GM12878 (cell line): ENCODE results near the gene FMN2. TPM values are rescaled to one million over a fixed set of nuclear protein-coding genes. Genes with fewer than 3 reads are reported as not detected.

Experiments
- ATAC-seq: fragments of 200-7000 bp; cut with Tn5 transposase; 3 replicates; pipeline ENCODE4 v1.9.1; 2020; ENCODE audit warnings: mild to moderate bottlenecking, moderate library complexity
- BruUV-seq: library from RNA; stranded (reverse); fragments of 400-500 nt; replicated peaks from 2 replicates; lab custom pipeline; 2021; lab: Mats Ljungman, UMichigan
- CTCF ChIA-PET: fragments of 300-600 bp; sonication (Branson Sonifier 250); formaldehyde crosslinking; extraction: SDS; loops from one replicate; lab custom pipeline; 2021; ENCODE audit warnings: inconsistent platforms; lab: Yijun Ruan, JAX
- POLR2A ChIA-PET: fragments of 350-600 bp; formaldehyde crosslinking; extraction: SDS; loops from one replicate; lab custom pipeline; 2021; ENCODE audit warnings: inconsistent platforms; lab: Charles Lee
- RAD21 ChIA-PET: fragments of 300-600 bp; sonication (Branson Sonifier 250); formaldehyde crosslinking; loops from one replicate; lab custom pipeline; 2023; ENCODE audit warnings: antibody characterized with exemption; ENCODE audit not compliant: unreplicated experiment; lab: Charles Lee
- SMC1A ChIA-PET: fragments of 300-600 bp; sonication (Branson Sonifier 250); formaldehyde crosslinking; loops from one replicate; lab custom pipeline; 2023; ENCODE audit not compliant: unreplicated experiment, uncharacterized antibody; lab: Charles Lee
- DNase-seq: peaks from one replicate; pipeline ENCODE4 v3.0.0-alpha.2; 2011; ENCODE audit warnings: low read depth, low spot score
- FAIRE-seq: peaks from 3 replicates; lab custom pipeline; 2011; peaks lifted over from hg19 to GRCh38; lab: Jason Lieb, UNC
- H2AFZ ChIP-seq: 2 replicates; pipeline ENCODE4 v1.6.0; 2011; ENCODE audit warnings: low read depth, low read length, control low read depth; ENCODE audit not compliant: control insufficient read depth
- H3K27ac ChIP-seq: 2 replicates; pipeline ENCODE4 v1.5.1; 2011; ENCODE audit warnings: control low read depth; ENCODE audit not compliant: control insufficient read depth, insufficient read depth
- H3K27me3 ChIP-seq, 2 experiments: replicated peaks in 1 of 2; 2 replicates each; pipeline versions ENCODE4 v1.6.0 to v1.6.1; 2011; ENCODE audit warnings: low read length in 1 of 2; ENCODE audit not compliant: control insufficient read depth in 2 of 2, insufficient read depth in 2 of 2
- H3K36me3 ChIP-seq, 2 experiments: 2 replicates each; pipeline ENCODE4 v1.5.1; 2011; ENCODE audit warnings: low read length in 1 of 2; ENCODE audit not compliant: control insufficient read depth in 2 of 2, insufficient read depth in 2 of 2
- H3K4me1 ChIP-seq: 2 replicates; pipeline ENCODE4 v1.6.1; 2011; ENCODE audit warnings: mild to moderate bottlenecking, low read length, moderate library complexity, mixed read lengths; ENCODE audit not compliant: control insufficient read depth, insufficient read depth
- H3K4me2 ChIP-seq: 2 replicates; pipeline ENCODE4 v1.6.0; 2011; ENCODE audit warnings: control low read depth; ENCODE audit not compliant: control insufficient read depth, insufficient read depth
- H3K4me3 ChIP-seq: fragments of 200-600 bp; sonication (generic); 2 replicates; pipeline ENCODE4 v1.5.1; 2016
- H3K79me2 ChIP-seq: 2 replicates; pipeline ENCODE4 v1.6.0; 2011; ENCODE audit warnings: low read length; ENCODE audit not compliant: control insufficient read depth, insufficient read depth
- H3K9ac ChIP-seq: 2 replicates; pipeline ENCODE4 v1.8.0; 2011; ENCODE audit warnings: low read length, control low read depth, mixed read lengths; ENCODE audit not compliant: control insufficient read depth, insufficient read depth
- H3K9me3 ChIP-seq: replicated peaks from 3 replicates; pipeline ENCODE4 v1.5.1; 2011; ENCODE audit warnings: mild to moderate bottlenecking, low read length; ENCODE audit not compliant: control insufficient read depth, insufficient read depth
- H4K20me1 ChIP-seq: 2 replicates; pipeline ENCODE4 v1.6.0; 2011; ENCODE audit not compliant: control insufficient read depth, insufficient read depth
- CBX5 ChIP-seq: sonication (generic); IDR thresholded peaks from 2 replicates; pipeline ENCODE4 v1.6.1; 2016; ENCODE audit warnings: low read depth, moderate library complexity, mild to moderate bottlenecking, inconsistent platforms
- CTCF ChIP-seq, 3 experiments: IDR thresholded peaks in 2 of 3; conservative IDR thresholded peaks in 1 of 3; 2 replicates each; pipeline ENCODE4 v1.5.1; 2011; ENCODE audit warnings: low read depth in 3 of 3, low read length in 3 of 3, mild to moderate bottlenecking in 3 of 3, control low read depth in 2 of 3, moderate library complexity in 2 of 3, inconsistent platforms in 1 of 3, mixed read lengths in 1 of 3; ENCODE audit not compliant: control insufficient read depth in 2 of 3, insufficient read depth in 1 of 3; ENCODE audit errors: extremely low read depth in 1 of 3
- EGR1 ChIP-seq, 2 experiments: IDR thresholded peaks; 1 replicate in 1 of 2; 2 replicates in 1 of 2; pipeline ENCODE4 v1.6.1; 2011 to 2012; ENCODE audit warnings: low read depth in 2 of 2, low read length in 2 of 2, borderline replicate concordance in 1 of 2, mild to moderate bottlenecking in 1 of 2, moderate library complexity in 1 of 2
- IKZF1 ChIP-seq: fragments of 450-650 bp; conservative IDR thresholded peaks from 2 replicates; pipeline ENCODE4 v1.6.1; 2017; ENCODE audit warnings: antibody characterized with exemption, mild to moderate bottlenecking
- JUNB ChIP-seq: IDR thresholded peaks from 2 replicates; pipeline ENCODE4 v1.6.1; 2016; ENCODE audit warnings: antibody characterized with exemption, mild to moderate bottlenecking
- KLF5 ChIP-seq: fragments of 450-650 bp; IDR thresholded peaks from 2 replicates; pipeline ENCODE4 v1.6.1; 2014; ENCODE audit warnings: mild to moderate bottlenecking; ENCODE audit not compliant: partially characterized antibody
- MEF2B ChIP-seq: fragments of 450-650 bp; IDR thresholded peaks from 2 replicates; pipeline ENCODE4 v1.6.1; 2018; ENCODE audit warnings: mild to moderate bottlenecking, moderate library complexity; ENCODE audit not compliant: partially characterized antibody, poor library complexity, severe bottlenecking
- POLR2AphosphoS5 ChIP-seq: IDR thresholded peaks from 2 replicates; pipeline ENCODE4 v1.6.1; 2011; ENCODE audit warnings: mild to moderate bottlenecking, low read length, inconsistent platforms
- POU2F2 ChIP-seq: IDR thresholded peaks from 3 replicates; pipeline ENCODE4 v1.6.1; 2011; ENCODE audit warnings: low read depth, mild to moderate bottlenecking, low read length, borderline replicate concordance
- SRF ChIP-seq, 2 experiments: IDR thresholded peaks; 2 replicates each; pipeline ENCODE4 v1.6.1; 2011; ENCODE audit warnings: low read depth in 2 of 2, low read length in 2 of 2, mild to moderate bottlenecking in 1 of 2, moderate library complexity in 1 of 2
- STAT3 ChIP-seq: IDR thresholded peaks from 2 replicates; pipeline ENCODE4 v1.6.1; 2011; ENCODE audit warnings: low read depth, low read length, improper control_type of control experiment
- SUZ12 ChIP-seq: fragments of 200-600 bp; sonication (generic); IDR thresholded peaks from one replicate; pipeline ENCODE4 v1.6.1; 2018; ENCODE audit warnings: antibody characterized with exemption, mild to moderate bottlenecking; ENCODE audit not compliant: unreplicated experiment
- TCF7 ChIP-seq: IDR thresholded peaks from 2 replicates; pipeline ENCODE4 v1.6.1; 2014; ENCODE audit warnings: antibody characterized with exemption, borderline replicate concordance
- WGBS: methylation state at CpG from one replicate; pipeline ENCODE4 v1.1.6; 2016; ENCODE audit warnings: low lambda C conversion rate; ENCODE audit not compliant: insufficient replicate concordance, insufficient coverage; ENCODE audit errors: missing lambda C conversion rate; 5-methylcytosine and 5-hydroxymethylcytosine counted together
- in situ Hi-C: fragments of 300-500 bp; cut with MboI; formaldehyde crosslinking; loops from 9 replicates; pipeline ENCODE4 v1.14.3; 2018; ENCODE audit warnings: mixed read lengths
- intact Hi-C: fragments of 100-400 bp; cut with micrococcal nuclease; formaldehyde crosslinking; loops from one replicate; pipeline ENCODE4 v1.14.2; 2022; ENCODE audit not compliant: unreplicated experiment
- polyA plus RNA-seq, 11 experiments: library from polyadenylated mRNA; depleted of rRNA in 4 of 11; unstranded in 6 of 11; stranded (reverse) in 5 of 11; fragments of >200 nt; fragmentation: Nextera tagmentation in 4 of 11; fragmentation: Illumina TruSeq in 1 of 11; extraction: Ambion mirVana in 4 of 11; extraction: Trizol in 1 of 11; gene quantifications; 1 replicate in 1 of 11; 2 replicates in 10 of 11; pipeline versions ENCODE4 v1.2.1 to v1.2.3, GENCODE V29; 2011 to 2016; ENCODE audit warnings: inconsistent platforms in 2 of 11, missing spikeins in 2 of 11, low read depth in 1 of 11
- total RNA-seq, 4 experiments: library from RNA; depleted of rRNA in 3 of 4; stranded (reverse); fragments of >200 nt in 3 of 4; fragmentation: Illumina TruSeq in 1 of 4; extraction: Trizol in 1 of 4; gene quantifications; 2 replicates each; pipeline versions ENCODE4 v1.2.1 to v1.2.3, GENCODE V29; 2013 to 2021
- TF ChIP-seq, protein P1 (sequence below): IDR thresholded peaks from 2 replicates; pipeline ENCODE4 v1.6.1; 2012; ENCODE audit warnings: improper control_type of control experiment, low read depth, low read length; ENCODE audit not compliant: insufficient replicate concordance
- TF ChIP-seq, protein P2 (sequence below): fragments of 450-650 bp; IDR thresholded peaks from 2 replicates; pipeline ENCODE4 v1.6.1; 2016; ENCODE audit warnings: mild to moderate bottlenecking

Gene FMN2
- total and polyA plus RNA-seq, 10 of the 15 experiments (the other 5 are each of a cell fraction or from before 2014, with no cell fraction given): 0.60 TPM; not detected in 9

DNA sequence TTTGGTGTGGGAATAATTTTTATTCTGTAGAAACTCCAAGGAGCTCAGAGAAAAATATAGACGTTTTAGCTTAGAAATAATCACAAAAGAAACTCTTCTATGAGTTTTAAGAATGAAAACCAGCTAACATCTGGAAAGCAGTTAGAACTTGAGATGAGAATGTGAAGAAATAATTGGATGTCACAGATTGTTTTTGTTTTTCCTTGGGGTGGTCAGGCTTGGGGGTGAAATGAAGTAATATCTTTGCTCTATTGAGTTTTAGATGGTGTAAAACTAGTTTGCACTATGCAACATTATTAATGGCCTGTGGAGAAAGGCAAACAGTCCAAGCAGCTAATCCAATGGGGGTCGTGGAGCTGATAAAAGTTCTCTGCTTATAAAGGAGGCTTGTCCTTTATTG is 101.2 kb downstream of the FMN2 start (continued):
- TF ChIP-seq, protein P1, sequence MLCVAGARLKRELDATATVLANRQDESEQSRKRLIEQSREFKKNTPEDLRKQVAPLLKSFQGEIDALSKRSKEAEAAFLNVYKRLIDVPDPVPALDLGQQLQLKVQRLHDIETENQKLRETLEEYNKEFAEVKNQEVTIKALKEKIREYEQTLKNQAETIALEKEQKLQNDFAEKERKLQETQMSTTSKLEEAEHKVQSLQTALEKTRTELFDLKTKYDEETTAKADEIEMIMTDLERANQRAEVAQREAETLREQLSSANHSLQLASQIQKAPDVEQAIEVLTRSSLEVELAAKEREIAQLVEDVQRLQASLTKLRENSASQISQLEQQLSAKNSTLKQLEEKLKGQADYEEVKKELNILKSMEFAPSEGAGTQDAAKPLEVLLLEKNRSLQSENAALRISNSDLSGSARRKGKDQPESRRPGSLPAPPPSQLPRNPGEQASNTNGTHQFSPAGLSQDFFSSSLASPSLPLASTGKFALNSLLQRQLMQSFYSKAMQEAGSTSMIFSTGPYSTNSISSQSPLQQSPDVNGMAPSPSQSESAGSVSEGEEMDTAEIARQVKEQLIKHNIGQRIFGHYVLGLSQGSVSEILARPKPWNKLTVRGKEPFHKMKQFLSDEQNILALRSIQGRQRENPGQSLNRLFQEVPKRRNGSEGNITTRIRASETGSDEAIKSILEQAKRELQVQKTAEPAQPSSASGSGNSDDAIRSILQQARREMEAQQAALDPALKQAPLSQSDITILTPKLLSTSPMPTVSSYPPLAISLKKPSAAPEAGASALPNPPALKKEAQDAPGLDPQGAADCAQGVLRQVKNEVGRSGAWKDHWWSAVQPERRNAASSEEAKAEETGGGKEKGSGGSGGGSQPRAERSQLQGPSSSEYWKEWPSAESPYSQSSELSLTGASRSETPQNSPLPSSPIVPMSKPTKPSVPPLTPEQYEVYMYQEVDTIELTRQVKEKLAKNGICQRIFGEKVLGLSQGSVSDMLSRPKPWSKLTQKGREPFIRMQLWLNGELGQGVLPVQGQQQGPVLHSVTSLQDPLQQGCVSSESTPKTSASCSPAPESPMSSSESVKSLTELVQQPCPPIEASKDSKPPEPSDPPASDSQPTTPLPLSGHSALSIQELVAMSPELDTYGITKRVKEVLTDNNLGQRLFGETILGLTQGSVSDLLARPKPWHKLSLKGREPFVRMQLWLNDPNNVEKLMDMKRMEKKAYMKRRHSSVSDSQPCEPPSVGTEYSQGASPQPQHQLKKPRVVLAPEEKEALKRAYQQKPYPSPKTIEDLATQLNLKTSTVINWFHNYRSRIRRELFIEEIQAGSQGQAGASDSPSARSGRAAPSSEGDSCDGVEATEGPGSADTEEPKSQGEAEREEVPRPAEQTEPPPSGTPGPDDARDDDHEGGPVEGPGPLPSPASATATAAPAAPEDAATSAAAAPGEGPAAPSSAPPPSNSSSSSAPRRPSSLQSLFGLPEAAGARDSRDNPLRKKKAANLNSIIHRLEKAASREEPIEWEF: no peak
- TF ChIP-seq, all 136 proteins: peak for 0

DNA sequence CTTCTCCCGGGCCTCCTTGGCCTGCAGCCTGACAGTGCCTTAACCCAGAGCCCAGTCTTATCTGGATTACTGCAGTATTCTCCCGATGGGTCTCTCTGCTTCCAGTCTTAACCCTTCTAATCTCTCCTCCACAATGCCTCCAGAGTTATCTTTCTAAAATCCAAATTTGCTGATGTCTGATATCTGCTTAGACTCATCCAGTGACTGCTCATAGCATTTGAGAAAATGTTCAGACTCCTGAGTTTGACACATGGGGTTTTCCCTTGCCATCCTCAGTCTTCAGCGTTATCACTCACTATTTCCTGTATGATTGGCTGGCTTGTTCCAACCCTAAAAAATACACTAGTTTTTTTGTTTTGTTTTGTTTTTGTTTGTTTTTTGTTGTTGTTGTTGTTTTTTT is 102.0 kb downstream of the FMN2 start:
- SMC1A ChIA-PET: no interaction called here
- 3% methylated on average over 3 of the region's 3 CpGs for whole genome bisulfite sequencing
- CTCF ChIA-PET: no interaction called here
- no peak for FAIRE-seq
- no peak overlapping the region for H3K4me3 ChIP-seq
- H3K4me1 ChIP-seq: no peaks in the 10 kb centered on the region
- no peak overlapping the region for H3K4me2 ChIP-seq
- no peak for ATAC-seq
- H3K36me3 ChIP-seq: no peaks in the 10 kb centered on the region
- no peak overlapping the region for H3K27ac ChIP-seq
- no peaks in the 10 kb centered on the region for H3K79me2 ChIP-seq
- H2AFZ ChIP-seq: no peak overlapping the region
- H3K9me3 ChIP-seq: no peaks in the 10 kb centered on the region
- no peak for DNase-seq
- RAD21 ChIA-PET: no interaction called here
- H4K20me1 ChIP-seq: no peaks in the 10 kb centered on the region
- in situ Hi-C loops: no loop called here
- H3K9ac ChIP-seq: no peak overlapping the region
- intact Hi-C loops: loop anchor here (5.0 kb wide), 1 partner anchor 414 kb away; no protein-coding TSS in a partner anchor
- POLR2A ChIA-PET: no interaction called here
- H3K27me3 ChIP-seq: no peaks in the 10 kb centered on the region
- BruUV-seq: no TSS peak
- TF ChIP-seq MEF2B: no peak
- TF ChIP-seq POLR2AphosphoS5: no peak
- no peak for TF ChIP-seq SUZ12
- TF ChIP-seq JUNB: no peak
- no peak for TF ChIP-seq IKZF1
- no peak for TF ChIP-seq CTCF (IDR thresholded peaks at IDR 0.05 in 2 of 3, conservative IDR thresholded peaks at IDR 0.05 in 1 of 3; ENCODE audit: control insufficient read depth in 2 of 3, extremely low read depth in 1 of 3, insufficient read depth in 1 of 3, low read depth in 3 of 3, low read length in 3 of 3)
- TF ChIP-seq STAT3: no peak
- no peak for TF ChIP-seq EGR1 (IDR thresholded peaks at IDR 0.05; ENCODE audit: borderline replicate concordance in 1 of 2, low read depth in 2 of 2, low read length in 2 of 2)
- TF ChIP-seq TCF7: no peak
- no peak for TF ChIP-seq SRF (IDR thresholded peaks at IDR 0.05; ENCODE audit: low read depth in 2 of 2, low read length in 2 of 2)
- TF ChIP-seq KLF5: no peak
- no peak for TF ChIP-seq CBX5
- no peak for TF ChIP-seq POU2F2
- TF ChIP-seq, protein P2, sequence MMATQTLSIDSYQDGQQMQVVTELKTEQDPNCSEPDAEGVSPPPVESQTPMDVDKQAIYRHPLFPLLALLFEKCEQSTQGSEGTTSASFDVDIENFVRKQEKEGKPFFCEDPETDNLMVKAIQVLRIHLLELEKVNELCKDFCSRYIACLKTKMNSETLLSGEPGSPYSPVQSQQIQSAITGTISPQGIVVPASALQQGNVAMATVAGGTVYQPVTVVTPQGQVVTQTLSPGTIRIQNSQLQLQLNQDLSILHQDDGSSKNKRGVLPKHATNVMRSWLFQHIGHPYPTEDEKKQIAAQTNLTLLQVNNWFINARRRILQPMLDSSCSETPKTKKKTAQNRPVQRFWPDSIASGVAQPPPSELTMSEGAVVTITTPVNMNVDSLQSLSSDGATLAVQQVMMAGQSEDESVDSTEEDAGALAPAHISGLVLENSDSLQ: no peak
